Mucosa of descending colon (tissue), 3 donors: ENCODE results near the gene CATSPERE. TPM values are rescaled to one million over a fixed set of nuclear protein-coding genes. Genes with fewer than 3 reads are reported as not detected.
A peak's percentile ranks its signal among the peaks of the same experiment; 100 is the strongest.

ENCODE experiments used
- ATAC-seq: fragments of 200-7000 bp; cut with Tn5 transposase; one replicate; pipeline ENCODE4 v1.9.1; 2020; ENCODE audit warnings: mild to moderate bottlenecking, moderate library complexity
- DNase-seq, 3 donors: peaks; one replicate each; pipeline ENCODE4 v3.0.0-alpha.2; 2020
- H3K36me3 ChIP-seq: fragments of 200-600 bp; one replicate; pipeline ENCODE4 v1.8.0; 2021; ENCODE audit warnings: low read depth, mild to moderate bottlenecking
- H3K4me1 ChIP-seq: fragments of 200-600 bp; one replicate; pipeline ENCODE4 v1.8.0; 2021; ENCODE audit warnings: low read depth, mild to moderate bottlenecking
- H3K4me3 ChIP-seq: fragments of 200-600 bp; one replicate; pipeline ENCODE4 v1.8.0; 2021; ENCODE audit warnings: mild to moderate bottlenecking
- H3K9me3 ChIP-seq: fragments of 200-600 bp; one replicate; pipeline ENCODE4 v1.8.0; 2021; ENCODE audit warnings: mild to moderate bottlenecking
- intact Hi-C, 2 donors: fragments of 100-400 bp; cut with DNase I in 1 of 2; cut with micrococcal nuclease in 1 of 2; formaldehyde crosslinking; loops; one replicate each; pipeline versions ENCODE4 v1.11.0 to v1.11.1; 2022; cut with DNase I, micrococcal nuclease
- total RNA-seq, 3 donors: library from RNA; stranded (reverse); fragmentation: NEBNext Ultra II Directional in 2 of 3; extraction: Animal tissue kit (Norgen Biotek cat#: 25700) in 2 of 3; gene quantifications; one replicate each; pipeline versions ENCODE4 v1.2.1 to v1.2.4, GENCODE V29; 2021 to 2023
- TF ChIP-seq, protein P1 (sequence below): fragments of 200-600 bp; IDR thresholded peaks from one replicate; pipeline ENCODE4 v1.8.0; 2022; ENCODE audit warnings: antibody characterized with exemption, mild to moderate bottlenecking
- donor health status: DM: no; HTN: no; CAD: no; lungs with moderate emphysema.
- donor health status: DM: no; HTN: no; CAD: no.
- donor health status: DM: no; HTN: yes; CAD: no.

The CATSPERE gene
- total RNA-seq, 3 donors from 2014 or later, result 0.73 to 1.3 (median 0.93) TPM

GRCh38 chr1:244601336-244601735 is 140.3 kb downstream of the CATSPERE start:
- no peak for DNase-seq

DNA sequence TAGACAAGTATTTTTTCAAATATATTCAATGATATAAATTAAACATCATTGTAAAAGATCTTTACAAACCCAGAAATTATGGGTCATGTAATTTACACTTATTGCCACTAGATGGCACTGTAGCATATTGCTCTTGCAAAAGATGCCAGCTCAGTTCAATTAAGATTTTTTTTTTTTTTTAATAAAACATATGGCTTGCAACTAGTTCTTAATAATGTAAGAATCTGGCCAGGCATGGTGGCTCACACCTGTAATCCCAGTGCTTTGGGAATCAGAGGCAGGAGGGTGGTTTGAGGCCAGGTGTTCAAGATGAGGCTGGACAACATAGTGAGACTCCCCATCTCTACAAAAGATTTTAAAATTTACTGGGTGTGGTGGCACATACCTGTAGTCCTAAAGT is 142.4 kb downstream of the CATSPERE start:
- no peaks in the 10 kb centered on the region for H3K9me3 ChIP-seq
- ATAC-seq, result peak; percentile 54
- intact Hi-C loops, result loop anchor here (5.0 to 10.0 kb wide), 2 partner anchors 194 to 441 kb away; no protein-coding TSS in a partner anchor
- DNase-seq, result no peak
- no peaks in the 10 kb centered on the region for H3K4me1 ChIP-seq
- TF ChIP-seq, protein P1, sequence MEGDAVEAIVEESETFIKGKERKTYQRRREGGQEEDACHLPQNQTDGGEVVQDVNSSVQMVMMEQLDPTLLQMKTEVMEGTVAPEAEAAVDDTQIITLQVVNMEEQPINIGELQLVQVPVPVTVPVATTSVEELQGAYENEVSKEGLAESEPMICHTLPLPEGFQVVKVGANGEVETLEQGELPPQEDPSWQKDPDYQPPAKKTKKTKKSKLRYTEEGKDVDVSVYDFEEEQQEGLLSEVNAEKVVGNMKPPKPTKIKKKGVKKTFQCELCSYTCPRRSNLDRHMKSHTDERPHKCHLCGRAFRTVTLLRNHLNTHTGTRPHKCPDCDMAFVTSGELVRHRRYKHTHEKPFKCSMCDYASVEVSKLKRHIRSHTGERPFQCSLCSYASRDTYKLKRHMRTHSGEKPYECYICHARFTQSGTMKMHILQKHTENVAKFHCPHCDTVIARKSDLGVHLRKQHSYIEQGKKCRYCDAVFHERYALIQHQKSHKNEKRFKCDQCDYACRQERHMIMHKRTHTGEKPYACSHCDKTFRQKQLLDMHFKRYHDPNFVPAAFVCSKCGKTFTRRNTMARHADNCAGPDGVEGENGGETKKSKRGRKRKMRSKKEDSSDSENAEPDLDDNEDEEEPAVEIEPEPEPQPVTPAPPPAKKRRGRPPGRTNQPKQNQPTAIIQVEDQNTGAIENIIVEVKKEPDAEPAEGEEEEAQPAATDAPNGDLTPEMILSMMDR, result peak; percentile 38
- no peaks in the 10 kb centered on the region for H3K36me3 ChIP-seq
- H3K4me3 ChIP-seq, result no peak overlapping the region

More at GRCh38 chr1:244601336-244601735, 140.3 kb downstream of the CATSPERE start:
- Histone ChIP-seq H3K4me3 (no peak overlapping the region), H3K36me3 (no peaks in the 10 kb centered on the region), H3K4me1 (no peaks in the 10 kb centered on the region), H3K9me3 (no peaks in the 10 kb centered on the region)
- TF ChIP-seq, protein P1, result no peak
- intact Hi-C loops, result loop anchor here (5.0 to 10.0 kb wide), 2 partner anchors 196 to 443 kb away; no protein-coding TSS in a partner anchor
- ATAC-seq, result no peak

DNA sequence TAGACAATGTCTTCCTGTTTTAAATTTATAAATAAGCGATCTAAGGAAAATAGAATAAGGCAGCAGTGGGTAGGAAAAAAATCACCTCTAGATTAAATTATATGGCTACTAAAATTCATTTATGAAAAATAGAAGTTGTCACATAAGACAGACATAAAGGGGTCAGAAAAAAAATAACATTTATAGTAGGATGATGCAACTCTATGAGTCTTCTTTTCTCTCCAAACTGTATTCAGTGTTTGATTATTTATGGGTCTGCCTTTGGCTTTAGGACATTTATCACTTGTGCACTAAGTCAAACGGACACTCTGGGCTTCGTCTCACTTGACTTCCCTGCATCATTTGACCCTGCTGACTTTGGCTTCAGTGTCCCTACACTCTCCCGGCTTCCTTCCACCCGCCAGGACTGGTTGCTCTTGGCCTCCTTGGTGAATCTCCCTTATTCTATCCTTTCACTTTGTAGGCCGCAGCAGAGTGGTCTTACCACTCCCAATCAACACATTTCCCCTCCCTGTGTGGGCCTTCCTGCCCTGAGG is 144.8 kb downstream of the CATSPERE start:
- no peaks in the 10 kb centered on the region for H3K4me1 ChIP-seq
- ATAC-seq, result no peak
- H3K4me3 ChIP-seq, result no peak overlapping the region
- TF ChIP-seq, protein P1, result no peak
- H3K9me3 ChIP-seq, result no peaks in the 10 kb centered on the region
- no peak for DNase-seq
- H3K36me3 ChIP-seq, result no peaks in the 10 kb centered on the region
- intact Hi-C loops, result loop anchor here in 1 of 2 donors (10.0 kb wide), 1 partner anchor 439 kb away; no protein-coding TSS in a partner anchor

- peak in 1 of 3 donors; percentile 7 for DNase-seq
- H3K36me3 ChIP-seq, result no peaks in the 10 kb centered on the region
- peak; percentile 66 for ATAC-seq
These were observed 153.2 kb downstream of the CATSPERE start for GRCh38 chr1:244614113-244614836.

GRCh38 chr1:244614879-244615278 is 153.8 kb downstream of the CATSPERE start:
- no peak overlapping the region for H3K4me3 ChIP-seq
- intact Hi-C loops, result no loop called here
- no peak for ATAC-seq
- H3K4me1 ChIP-seq, result no peaks in the 10 kb centered on the region
- H3K36me3 ChIP-seq, result no peaks in the 10 kb centered on the region
- H3K9me3 ChIP-seq, result no peaks in the 10 kb centered on the region
- no peak for DNase-seq
- TF ChIP-seq, protein P1, result no peak

More at GRCh38 chr1:244614113-244614836, 153.2 kb downstream of the CATSPERE start:
- Histone ChIP-seq H3K9me3 (no peaks in the 10 kb centered on the region), H3K4me1 (no peaks in the 10 kb centered on the region), H3K4me3 (no peak overlapping the region)
- intact Hi-C loops, result no loop called here
- TF ChIP-seq, protein P1, result no peak
